Neural progenitor cell (in vitro differentiated cells): Measurements from ENCODE around the gene CDH23.

ENCODE experiments used
- EZH2 ChIP-seq: fragments of 200-600 bp; sonication (generic); IDR thresholded peaks from 2 replicates; pipeline ENCODE4 v1.6.1; 2017; ENCODE audit warnings: antibody characterized with exemption, mild to moderate bottlenecking, moderate library complexity
- TF ChIP-seq, protein P1 (sequence below): fragments of 200-600 bp; sonication (generic); IDR thresholded peaks from 2 replicates; pipeline ENCODE4 v1.5.1; 2017; ENCODE audit warnings: antibody characterized with exemption, mild to moderate bottlenecking

DNA sequence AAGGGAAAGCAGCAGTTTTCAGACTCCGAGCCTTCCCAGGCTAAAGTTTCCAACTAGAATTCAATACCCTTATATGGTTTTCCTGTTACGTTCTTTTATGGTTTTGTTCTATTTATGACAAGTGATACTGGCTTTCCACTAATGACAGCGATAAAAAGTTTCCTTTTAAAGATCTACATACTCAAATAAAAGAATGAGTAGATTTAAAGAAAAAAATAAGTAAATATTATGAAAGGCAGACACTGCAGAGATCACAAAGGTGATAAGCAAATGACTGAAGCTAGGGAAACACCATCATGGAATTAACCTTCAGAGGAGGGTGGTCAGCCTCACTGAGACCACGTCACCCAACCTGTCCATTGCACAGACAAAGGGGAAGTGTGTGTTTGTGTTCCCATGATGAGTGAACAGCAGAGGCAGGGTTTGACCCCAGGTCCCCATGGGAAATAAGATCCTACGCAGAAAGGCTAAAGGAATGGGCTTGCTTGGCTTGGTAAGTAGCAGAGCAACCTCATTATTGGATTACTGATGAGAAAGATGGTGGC, 372.6 kb downstream of the CDH23 start:
- TF ChIP-seq, protein P1, sequence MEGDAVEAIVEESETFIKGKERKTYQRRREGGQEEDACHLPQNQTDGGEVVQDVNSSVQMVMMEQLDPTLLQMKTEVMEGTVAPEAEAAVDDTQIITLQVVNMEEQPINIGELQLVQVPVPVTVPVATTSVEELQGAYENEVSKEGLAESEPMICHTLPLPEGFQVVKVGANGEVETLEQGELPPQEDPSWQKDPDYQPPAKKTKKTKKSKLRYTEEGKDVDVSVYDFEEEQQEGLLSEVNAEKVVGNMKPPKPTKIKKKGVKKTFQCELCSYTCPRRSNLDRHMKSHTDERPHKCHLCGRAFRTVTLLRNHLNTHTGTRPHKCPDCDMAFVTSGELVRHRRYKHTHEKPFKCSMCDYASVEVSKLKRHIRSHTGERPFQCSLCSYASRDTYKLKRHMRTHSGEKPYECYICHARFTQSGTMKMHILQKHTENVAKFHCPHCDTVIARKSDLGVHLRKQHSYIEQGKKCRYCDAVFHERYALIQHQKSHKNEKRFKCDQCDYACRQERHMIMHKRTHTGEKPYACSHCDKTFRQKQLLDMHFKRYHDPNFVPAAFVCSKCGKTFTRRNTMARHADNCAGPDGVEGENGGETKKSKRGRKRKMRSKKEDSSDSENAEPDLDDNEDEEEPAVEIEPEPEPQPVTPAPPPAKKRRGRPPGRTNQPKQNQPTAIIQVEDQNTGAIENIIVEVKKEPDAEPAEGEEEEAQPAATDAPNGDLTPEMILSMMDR: no peak
- no peak for TF ChIP-seq EZH2
